Measurements from ENCODE around the gene RBM26.
"Not testable (repeated sequence)": the region's sequence is repeated elsewhere in the genome, so short reads cannot be mapped to it uniquely, and the experiment has no call there.

The RBM26 gene

DNA sequence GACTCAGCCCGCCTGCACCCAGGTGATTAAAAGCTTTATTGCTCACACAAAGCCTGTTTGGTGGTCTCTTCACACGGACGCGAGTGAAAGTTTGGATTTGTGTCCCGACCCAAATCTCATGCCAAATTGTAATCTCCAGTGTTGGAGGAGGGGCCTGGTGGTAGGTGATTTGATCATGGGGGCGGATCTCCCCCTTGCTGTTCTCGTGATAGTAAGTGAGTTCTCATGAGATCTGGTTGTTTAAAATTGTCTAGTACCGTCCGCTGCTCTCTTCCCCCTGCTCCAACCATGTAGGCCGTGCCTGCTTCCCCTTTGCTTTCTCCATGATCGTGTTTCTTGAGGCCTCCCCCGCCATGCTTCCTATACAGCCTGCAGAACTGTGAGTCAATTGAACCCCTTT lies 126.3 kb downstream of the RBM26 start:
- not testable (repeated sequence) for ATAC-seq, DNase-seq

DNA sequence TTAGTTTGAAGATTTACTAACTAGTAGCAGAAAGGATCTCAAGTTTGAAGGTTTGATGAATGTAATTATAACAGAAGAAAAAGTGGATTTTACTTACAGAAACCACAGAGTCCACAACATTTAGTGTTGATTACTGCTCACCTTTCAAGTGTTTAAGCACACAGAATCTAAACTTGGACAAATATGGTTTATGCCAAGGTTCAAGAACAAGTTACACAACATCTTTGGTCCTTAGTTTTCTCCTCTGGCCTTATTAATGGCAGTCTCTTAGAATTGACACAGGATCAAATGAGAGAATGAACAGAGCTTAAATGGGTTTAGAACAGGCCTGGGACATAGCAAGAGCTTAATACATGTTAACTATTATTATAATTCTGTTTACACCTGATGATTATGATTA lies 133.0 kb downstream of the RBM26 start:
- ATAC-seq: no peak
- no peak for DNase-seq

DNA sequence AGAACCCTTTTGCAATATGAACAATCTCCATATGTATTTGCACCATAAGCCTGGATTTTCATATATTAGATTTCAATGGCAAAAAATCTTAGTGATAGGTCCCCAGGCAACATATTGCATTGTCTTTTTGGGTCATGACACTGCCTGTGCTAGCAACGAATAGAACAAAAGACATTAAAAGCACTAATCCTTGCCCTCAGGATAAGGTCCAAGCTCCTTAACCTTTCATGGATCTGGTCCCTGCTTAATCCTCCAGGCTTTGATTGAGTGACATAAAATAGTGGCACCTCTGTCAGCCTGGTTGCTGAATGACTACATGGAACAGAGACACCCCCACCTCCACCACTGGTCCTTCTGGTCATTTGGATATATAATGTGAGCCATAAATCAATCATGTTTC lies 134.4 kb downstream of the RBM26 start:
- no peak for ATAC-seq

GRCh38 chr13:79270859-79271258 lies 135.2 kb downstream of the RBM26 start:
- DNase-seq: no peak
- no peak for ATAC-seq

More for the DNA sequence above, 134.4 kb downstream of the RBM26 start:
- no peak for DNase-seq

All from stimulated activated naive CD8-positive, alpha-beta T cell treated with anti-CD3 and anti-CD28 coated beads, Interleukin-15, Interleukin-2, amounts not matched to agents 100 U/mL and 50 U/mL, for 24 hours (primary cell).